Activated CD4-positive, CD25-positive, alpha-beta regulatory T cell treated with anti-CD3 and anti-CD28 coated beads, Interleukin-2, amount 50 U/mL, for 24 hours (primary cell): ENCODE results near the gene FMC1.
A peak's percentile ranks its signal among the peaks of the same experiment; 100 is the strongest.
"Not testable (repeated sequence)": the region's sequence is repeated elsewhere in the genome, so short reads cannot be mapped to it uniquely, and the experiment has no call there.

Source experiments
- ATAC-seq, 2 donors: fragments of 150-1000 bp; cut with Tn5 transposase; one replicate each; pipeline ENCODE4 v1.10.0; 2021; ENCODE audit warnings: mild to moderate bottlenecking in 1 of 2, moderate library complexity in 1 of 2

Gene FMC1

GRCh38 chr7:139340808-139341057 lies 404 bp upstream of the FMC1 start:
- no peak for ATAC-seq

GRCh38 chr7:139341776-139342226 lies 664 bp downstream of the FMC1 start:
- ATAC-seq = no peak

DNA sequence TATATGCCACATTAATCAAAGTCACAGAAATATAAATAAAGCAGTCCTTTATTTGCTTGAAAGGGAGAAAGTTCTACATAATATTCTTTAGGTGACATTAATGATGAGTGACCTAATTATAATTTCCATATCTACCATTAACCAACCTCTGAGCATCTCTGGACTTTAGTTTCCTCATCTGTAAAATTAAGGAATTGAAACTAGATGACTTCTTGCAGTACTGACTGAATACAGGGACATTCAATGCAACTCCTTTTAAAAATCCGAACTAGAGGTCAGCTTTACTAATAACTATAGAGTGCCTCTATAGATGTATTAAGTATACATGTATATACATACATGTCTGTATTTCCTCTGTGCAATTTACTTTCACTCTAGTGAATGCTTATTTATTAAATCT lies 3.9 kb downstream of the FMC1 start:
- no peak for ATAC-seq

GRCh38 chr7:139351027-139351426 lies 9.9 kb downstream of the FMC1 start:
- no peak for ATAC-seq

DNA sequence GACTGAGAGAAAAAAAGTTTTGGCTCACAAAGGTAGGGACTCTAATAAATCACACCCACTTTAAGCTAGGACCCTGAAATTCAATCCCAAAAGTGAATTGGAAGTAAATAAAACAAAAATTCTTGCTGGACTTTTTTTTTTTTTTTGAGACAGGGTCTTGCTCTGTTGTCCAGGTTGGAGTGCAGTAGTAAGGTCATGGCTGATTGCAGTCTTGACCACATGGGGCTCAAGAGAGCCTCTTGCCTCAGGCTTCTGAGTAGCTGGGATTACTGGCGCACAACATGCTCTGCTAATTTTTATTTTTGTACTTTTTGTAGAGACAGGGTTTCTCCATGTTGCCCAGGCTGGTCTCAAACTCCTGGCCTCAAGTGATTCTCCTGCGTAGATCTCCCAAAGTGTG lies 13.6 kb downstream of the FMC1 start:
- ATAC-seq = no peak

- ATAC-seq = no peak
Observed at GRCh38 chr7:139355320-139355719, 14.2 kb downstream of the FMC1 start.

DNA sequence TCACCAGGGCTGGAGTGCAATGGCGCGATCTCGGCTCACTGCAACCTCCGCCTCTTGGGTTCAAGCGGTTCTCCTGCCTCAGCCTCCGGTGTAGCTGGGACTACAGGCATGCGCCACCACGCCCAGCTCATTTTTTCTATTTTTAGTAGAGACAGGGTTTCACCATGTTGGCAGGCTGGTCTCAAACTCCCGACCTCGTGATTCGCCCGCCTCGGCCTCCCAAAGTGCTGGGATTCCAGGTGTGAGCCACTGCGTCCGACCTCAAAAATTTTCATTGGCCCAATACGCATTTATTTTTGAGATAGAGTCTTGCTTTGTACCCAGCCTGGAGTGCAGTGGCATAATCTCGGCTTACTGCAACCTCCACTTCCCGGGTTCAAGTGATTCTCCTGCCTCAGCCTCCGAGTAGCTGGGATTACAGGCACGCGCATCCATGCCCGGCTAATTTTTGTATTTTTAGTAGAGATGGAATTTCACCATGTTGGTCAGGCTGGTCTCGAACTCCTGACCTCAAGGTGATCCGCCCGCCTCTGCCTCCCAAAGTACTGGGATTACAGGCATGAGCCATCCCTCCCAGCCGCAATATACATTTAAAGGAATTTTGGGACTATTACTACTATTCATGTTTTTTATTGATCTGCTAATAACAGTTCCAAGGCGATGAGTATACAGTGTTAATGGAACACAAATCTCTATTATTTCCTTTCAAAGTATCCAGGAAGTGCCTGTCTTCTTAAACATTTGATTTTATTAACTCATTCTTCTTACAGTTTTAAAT lies 16.8 kb downstream of the FMC1 start:
- ATAC-seq = not testable (repeated sequence)

GRCh38 chr7:139358541-139359365 lies 17.6 kb downstream of the FMC1 start:
- peak; percentile 2 to 3 for ATAC-seq

DNA sequence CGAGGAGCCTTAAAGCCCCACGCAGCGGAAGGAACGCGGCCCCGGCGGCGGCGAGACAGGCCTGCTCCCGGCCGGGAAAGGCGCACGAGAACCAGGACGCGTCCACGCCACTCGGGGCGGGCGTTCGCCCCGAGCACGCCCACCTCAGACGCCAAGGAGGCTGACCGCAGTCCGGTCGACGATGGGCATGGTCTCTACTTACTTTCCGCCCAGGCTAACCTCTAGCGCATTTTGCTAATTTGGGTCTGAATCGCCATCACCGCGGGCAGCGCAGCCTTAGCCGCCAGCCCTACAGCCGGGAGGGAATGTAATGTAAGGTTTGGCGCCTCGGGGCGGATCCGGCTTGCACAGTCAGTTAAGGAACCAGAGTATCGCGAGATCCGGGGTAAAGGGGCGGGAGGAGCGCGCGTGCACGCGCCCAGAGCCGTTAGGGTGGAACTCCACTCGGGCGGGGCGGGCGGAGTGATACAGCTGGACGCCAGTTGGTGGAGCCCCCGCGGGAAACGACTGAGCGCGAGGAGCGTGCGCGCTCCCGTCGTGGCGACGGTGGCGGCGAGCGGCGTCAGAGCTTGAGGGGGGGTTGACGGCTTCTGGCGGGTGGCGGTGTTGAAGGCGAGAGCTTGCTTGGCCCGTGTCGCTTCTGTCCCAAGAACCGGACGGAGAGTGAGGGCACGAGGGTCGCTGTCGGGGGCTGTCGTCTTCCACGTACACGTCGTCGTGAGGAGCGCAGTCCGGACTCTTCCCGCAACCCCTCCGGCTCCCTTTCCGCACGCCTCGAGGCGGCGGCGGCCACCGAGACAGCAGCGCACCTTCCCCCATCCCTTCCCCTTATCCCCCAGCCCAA lies 18.5 kb downstream of the FMC1 start, which contains the start of gene LUC7L2:
Gene LUC7L2 (plus strand): TSS at position 529 of the 844 bp plus-strand sequence. CDS start 368 bp downstream, outside the sequence.
- ATAC-seq = peak; percentile 79 to 80

- ATAC-seq = peak; percentile 76 to 82
Observed at GRCh38 chr7:139360210-139360947, 19.2 kb downstream of the FMC1 start.

- no peak for ATAC-seq
Observed at GRCh38 chr7:139360948-139361307, 19.8 kb downstream of the FMC1 start.

GRCh38 chr7:139361523-139361922 lies 20.4 kb downstream of the FMC1 start:
- ATAC-seq = no peak

DNA sequence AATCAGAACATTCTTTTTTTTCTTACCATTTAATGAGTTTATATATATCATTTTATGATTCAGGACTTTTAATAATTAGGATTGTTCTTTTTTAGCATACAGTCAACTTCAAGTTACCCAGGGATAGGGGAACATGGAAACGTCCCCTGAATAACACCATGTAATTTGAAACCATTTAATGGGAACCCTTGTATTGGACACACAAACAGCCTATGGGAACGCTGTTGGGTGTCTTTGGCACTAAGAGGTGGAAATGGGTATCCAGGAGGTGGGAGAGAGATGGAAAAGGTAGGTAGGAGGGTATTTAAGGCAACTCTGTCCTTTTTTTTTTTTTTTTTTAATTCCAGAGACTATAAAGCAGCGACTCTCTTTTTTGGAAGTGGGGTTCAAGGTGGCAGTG lies 21.2 kb downstream of the FMC1 start:
- ATAC-seq = no peak

DNA sequence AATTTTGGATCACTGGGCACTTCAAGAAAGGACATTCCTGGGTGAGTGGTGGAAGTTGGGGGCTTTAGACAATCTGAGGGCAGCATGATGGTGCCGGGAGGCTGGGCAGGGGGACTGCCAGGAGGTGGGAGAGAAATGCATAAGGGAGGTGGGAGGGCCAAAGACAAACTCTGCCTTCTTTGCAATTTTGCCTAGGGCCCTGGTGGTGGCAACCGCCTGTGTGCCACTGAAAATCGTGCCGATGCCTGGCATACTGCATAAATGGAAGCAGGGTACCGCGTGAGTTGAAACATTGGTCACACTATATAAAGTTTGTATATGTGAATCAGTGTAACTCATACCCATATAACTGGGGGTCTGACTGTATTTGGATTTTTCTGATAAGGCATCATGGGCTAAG lies 21.8 kb downstream of the FMC1 start:
- ATAC-seq = no peak

- ATAC-seq = no peak
Observed at GRCh38 chr7:139365336-139365735, 24.2 kb downstream of the FMC1 start.

GRCh38 chr7:139366400-139366799 lies 25.3 kb downstream of the FMC1 start:
- no peak for ATAC-seq

DNA sequence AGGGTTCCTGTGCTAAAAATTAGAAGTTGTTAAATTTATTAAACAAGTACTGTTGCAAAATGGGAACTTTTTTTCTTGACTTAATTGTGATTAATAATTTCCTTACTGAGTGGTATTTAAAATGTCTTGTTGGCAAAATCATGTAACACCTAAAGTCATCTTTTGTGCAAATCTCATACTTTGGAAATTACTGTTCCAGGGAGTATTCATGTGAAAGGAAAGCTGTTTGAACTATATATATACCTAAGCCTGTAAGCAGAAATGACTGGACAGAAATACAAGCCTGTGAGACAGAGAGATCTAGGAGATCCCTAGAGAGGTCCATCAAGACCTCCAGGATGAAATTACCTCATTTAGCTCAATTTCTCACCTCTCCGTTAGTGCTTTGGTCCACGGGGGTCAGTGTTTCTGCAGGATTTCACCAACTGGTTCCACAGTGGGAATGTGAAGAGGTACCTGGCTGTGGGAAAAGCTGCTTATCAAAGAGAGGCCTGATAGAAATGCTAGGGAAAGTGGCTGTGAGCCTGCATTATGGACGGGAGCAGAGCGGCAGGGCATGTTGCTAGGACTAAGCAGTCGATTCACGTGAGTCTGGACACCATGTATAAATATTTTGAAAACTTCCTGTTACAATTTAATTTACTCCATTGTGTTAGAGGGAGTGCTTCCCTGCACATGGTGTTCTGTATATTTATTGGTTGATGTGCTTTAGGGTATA lies 26.5 kb downstream of the FMC1 start:
- ATAC-seq = peak; percentile 41 to 69

- no peak for ATAC-seq
Observed at GRCh38 chr7:139370301-139370942, 29.3 kb downstream of the FMC1 start.

GRCh38 chr7:139370943-139371313 lies 29.8 kb downstream of the FMC1 start:
- ATAC-seq = no peak

- no peak for ATAC-seq
Observed at GRCh38 chr7:139374246-139374645, 33.1 kb downstream of the FMC1 start.

- ATAC-seq = no peak
Observed at GRCh38 chr7:139382439-139382838, 41.3 kb downstream of the FMC1 start.
